Stimulated activated CD4-positive, alpha-beta T cell treated with anti-CD3 and anti-CD28 coated beads, Interleukin-15, amount 100 ng/mL, for 1 hour (primary cell): ENCODE results near the gene SEC16B.

ENCODE experiments used
- DNase-seq, 2 donors: peaks; one replicate each; pipeline ENCODE4 v3.0.0-alpha.2; 2020; ENCODE audit warnings: low read depth in 1 of 2, low spot score in 1 of 2

The SEC16B gene

DNA sequence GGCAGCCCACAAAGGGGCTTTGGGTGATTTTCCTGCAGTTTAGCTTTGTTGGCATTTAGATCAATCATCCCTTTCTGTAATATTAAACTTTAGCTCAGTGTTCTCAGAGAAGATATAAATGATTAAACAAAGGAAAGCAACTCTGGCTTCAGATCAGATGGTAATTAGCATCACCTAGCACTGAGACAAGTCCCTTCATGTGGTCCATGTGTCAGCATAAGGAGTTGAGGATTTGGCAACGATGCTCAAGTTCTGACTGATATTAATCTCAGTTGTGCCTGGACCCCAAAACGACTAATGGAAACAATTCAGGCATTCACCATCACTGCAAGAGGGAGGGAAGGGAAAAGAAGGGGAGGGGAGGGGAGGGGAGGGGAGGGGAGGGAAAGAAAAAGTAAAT, 60.4 kb downstream of the SEC16B start:
- DNase-seq, result no peak

DNA sequence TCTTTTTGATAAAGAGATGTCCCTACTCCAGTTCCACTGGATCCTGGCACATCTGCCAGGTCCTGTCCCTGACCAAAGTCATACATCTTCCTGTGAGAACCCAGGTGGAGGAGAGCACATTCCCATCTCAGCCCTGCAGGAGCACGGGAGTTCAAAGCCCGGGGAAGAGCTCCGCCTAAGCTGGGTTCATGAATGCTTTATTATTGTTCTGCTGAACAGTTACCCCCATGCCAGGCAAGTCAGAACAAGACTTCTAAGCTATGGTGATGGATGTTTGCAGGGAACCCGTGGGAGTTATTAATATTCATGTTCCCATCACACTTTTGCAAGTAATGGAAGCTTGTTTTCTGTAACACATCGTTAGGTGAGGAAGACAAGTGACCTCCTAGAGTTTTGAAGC, 62.9 kb downstream of the SEC16B start:
- DNase-seq, result no peak

DNA sequence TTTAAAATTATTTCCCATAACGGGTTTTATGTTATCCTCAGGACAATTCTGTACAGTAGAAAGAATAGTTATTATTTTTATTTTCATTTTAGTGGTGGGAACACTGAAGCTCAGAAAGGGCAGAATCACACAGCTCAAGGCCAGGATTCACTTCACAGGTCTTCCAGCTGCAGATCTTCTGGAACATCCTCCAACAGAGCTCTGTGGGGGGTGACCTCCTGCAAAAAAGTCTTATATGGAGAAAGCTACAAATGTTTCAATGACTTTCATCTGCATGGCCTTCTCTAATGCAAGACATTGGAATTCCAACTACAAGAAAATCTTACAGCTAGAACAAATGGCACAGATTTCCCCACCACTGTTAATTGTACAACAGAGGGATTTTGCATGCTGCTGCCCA, 64.2 kb downstream of the SEC16B start:
- no peak for DNase-seq

DNA sequence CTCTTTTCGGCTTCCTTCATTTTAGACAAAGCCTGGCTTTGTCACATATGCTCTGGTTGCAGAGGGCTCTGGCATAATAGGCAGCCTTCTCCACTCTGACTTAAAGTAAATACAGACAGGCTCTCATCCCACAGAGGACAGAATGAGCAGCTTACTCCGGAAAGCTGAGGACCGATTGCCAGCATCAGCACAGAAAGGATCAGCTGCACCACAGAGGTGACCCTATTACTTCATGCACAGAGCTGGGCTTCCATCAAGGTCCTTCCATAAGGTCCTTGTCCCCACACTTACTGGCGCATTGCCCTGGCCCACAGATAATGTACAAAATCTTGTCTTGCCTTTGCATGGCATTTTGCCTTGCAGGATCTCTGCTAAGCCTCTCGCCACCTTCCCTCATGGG, 67.6 kb downstream of the SEC16B start:
- DNase-seq, result no peak

DNA sequence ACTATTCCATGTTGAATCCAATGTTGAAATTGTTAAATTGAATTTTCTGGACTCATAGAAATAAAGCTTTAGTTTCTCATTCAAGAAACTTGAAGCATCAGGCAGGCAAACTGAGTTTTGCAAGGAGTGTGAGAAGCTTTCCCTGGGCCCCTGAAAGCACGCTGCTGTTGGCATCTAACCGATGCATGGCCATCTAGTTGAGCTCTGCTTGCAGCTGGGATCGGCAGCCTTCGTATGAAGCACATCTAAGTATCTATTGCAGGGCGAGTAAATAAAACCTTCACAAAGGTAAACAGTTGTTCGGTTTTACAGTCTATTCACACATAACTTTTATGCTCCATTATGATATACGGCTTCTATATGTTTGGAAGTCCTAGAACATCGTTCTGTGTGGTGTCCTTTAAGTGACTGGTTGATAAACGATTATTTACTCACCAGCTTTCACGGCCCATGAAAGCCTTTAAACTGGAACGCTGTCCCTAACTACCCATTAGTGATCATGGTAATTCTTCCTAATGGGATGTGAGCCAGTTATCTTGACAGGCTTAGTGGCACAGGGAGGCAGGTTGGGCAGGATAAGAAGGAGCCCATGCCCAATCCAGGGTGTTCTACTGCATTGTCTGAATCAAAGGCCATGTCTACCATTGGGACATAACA, 71.7 kb downstream of the SEC16B start:
- DNase-seq, result no peak

DNA sequence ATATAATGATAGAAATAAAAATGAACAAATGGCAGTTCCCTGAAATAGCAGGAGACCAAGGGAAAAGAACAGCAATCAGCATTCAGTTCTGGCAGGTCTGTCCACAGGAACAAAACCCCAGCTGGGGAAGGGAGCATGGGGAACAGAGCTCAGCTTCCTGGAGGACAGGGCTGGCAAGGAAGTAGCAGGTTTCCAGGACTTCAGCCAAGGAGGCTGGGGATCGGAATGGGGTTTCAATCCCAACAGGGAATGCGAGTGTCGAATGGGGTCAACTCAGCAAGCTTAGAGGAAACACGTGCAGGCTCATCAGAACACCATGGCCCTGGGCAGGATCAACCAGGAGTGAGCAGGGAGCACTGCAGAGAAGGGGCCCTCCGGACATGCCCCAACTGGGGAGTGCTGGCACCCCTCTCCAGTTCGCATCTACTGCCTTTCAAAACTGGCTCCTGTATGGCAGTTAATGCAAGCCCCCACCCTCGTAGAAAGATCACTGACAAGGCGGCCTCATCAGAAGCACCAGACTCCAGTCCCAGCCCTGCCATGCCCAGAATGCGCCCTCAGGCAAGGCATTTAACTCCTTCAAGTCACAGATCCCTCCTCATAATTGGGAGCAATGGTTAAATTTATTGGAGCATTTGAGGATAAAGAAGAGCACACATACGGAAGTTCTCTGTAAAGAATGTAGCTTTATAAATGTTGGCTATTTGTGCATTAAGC, 72.4 kb downstream of the SEC16B start:
- DNase-seq, result no peak
